NCI-H2196 treated with DMSO at 0.1 percent for 48 hours (cell line): ENCODE measurements around the gene ALLC.
"Not testable (repeated sequence)": the region's sequence is repeated elsewhere in the genome, so short reads cannot be mapped to it uniquely, and the experiment has no call there.

ENCODE experiments used
- DNase-seq: peaks from one replicate; lab custom pipeline; 2025; ENCODE audit not compliant: unreplicated experiment; lab: John Stamatoyannopoulos, UW

ALLC gene

GRCh38 chr2:3654011-3654410 lies 4.0 kb upstream of the ALLC start:
- no peak for DNase-seq

- no peak for DNase-seq
These were observed 3.3 kb upstream of the ALLC start for GRCh38 chr2:3654531-3655225.

- DNase-seq, result no peak
These were observed 1.9 kb upstream of the ALLC start for GRCh38 chr2:3655871-3656761.

- no peak for DNase-seq
These were observed 958 bp upstream of the ALLC start for GRCh38 chr2:3656762-3657721.

- DNase-seq, result no peak
These were observed 1.7 kb downstream of the ALLC start for GRCh38 chr2:3659447-3660432.

- DNase-seq, result not testable (repeated sequence)
These were observed 2.6 kb downstream of the ALLC start for GRCh38 chr2:3660640-3661039.

- no peak for DNase-seq
These were observed 3.2 kb downstream of the ALLC start for GRCh38 chr2:3661149-3661660.

- no peak for DNase-seq
These were observed 4.2 kb downstream of the ALLC start for GRCh38 chr2:3662239-3662638.

- no peak for DNase-seq
These were observed 6.1 kb downstream of the ALLC start for GRCh38 chr2:3664118-3664517.

- DNase-seq, result no peak
These were observed 6.9 kb downstream of the ALLC start for GRCh38 chr2:3664925-3665324.

- DNase-seq, result no peak
These were observed 8.0 kb downstream of the ALLC start for GRCh38 chr2:3665886-3666612.

GRCh38 chr2:3666613-3666975 lies 8.6 kb downstream of the ALLC start:
- no peak for DNase-seq

GRCh38 chr2:3667151-3667631 lies 9.2 kb downstream of the ALLC start:
- DNase-seq, result no peak

GRCh38 chr2:3669656-3670055 lies 11.7 kb downstream of the ALLC start:
- DNase-seq, result no peak

- no peak for DNase-seq
These were observed 12.4 kb downstream of the ALLC start for GRCh38 chr2:3670376-3670775.

GRCh38 chr2:3670941-3671340 lies 12.9 kb downstream of the ALLC start:
- no peak for DNase-seq

GRCh38 chr2:3672861-3673678 lies 15.1 kb downstream of the ALLC start:
- DNase-seq, result no peak
